ENCODE results near the gene DAAM2.

- no peak for TF ChIP-seq CTCF (IDR thresholded peaks at IDR 0.05 in 4 of 5, conservative IDR thresholded peaks at IDR 0.05 in 1 of 5)
- peak; percentile 36 to 57 for TF ChIP-seq POLR2A (IDR thresholded peaks at IDR 0.05)
Observed at GRCh38 chr6:39821046-39821740, 29.0 kb downstream of the DAAM2 start.

Measured in gastrocnemius medialis (tissue), 4 donors.